ENCODE results near the gene CAMK1D. TPM values are rescaled to one million over a fixed set of nuclear protein-coding genes. Genes with fewer than 3 reads are reported as not detected.
A peak's percentile ranks its signal among the peaks of the same experiment; 100 is the strongest.

The CAMK1D gene
- total RNA-seq, 2 experiments from 2014 or later, result 28.8 to 35.3 TPM

DNA sequence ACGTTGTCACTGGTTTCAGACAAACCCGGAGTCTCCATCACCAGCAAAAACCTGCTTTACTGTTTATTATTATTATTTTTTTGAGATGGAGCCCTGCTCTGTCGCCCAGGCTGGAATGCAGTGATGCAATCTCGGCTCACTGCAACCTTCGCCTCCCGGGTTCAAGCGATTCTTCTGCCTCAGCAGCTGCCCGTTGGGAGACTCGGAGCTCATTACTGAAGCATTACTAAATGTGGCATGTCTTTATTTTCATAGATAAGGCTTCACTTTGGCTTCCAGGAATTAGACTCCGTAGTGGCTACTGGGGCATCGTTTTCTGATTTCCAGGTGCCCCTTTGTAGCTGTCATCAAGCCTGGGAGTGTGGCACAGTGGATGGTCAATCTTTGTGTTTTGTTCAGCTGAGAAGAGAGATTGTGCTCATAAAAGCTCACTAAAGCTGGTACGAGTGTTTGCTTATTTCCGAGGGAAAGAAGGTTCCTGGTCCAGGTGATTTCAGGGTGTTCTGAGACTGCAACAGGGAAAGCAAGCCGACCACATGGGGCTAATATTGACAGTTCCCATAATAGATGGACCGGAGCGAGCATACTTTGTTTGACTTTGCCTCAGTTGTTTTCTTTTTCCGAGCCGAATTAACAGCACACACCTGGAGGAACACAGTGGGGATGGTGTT lies 163.1 kb downstream of the CAMK1D start:
- no peaks in the 10 kb centered on the region for H3K36me3 ChIP-seq (ENCODE audit: insufficient read depth, low read length)
- no peak overlapping the region for H3K4me3 ChIP-seq (ENCODE audit: low read length)
- CTCF ChIA-PET, result no interaction called here
- no peaks in the 10 kb centered on the region for H3K27me3 ChIP-seq (ENCODE audit: control insufficient read depth in 1 of 2, insufficient read depth in 2 of 2, low read length in 2 of 2)
- H3K4me1 ChIP-seq (ENCODE audit: insufficient read depth, low read length), result peaks cover 23% of the 10 kb centered on the region
- Mint-ChIP-seq H3K27me3 (no peaks in the 10 kb centered on the region), H3K4me3 (no peak overlapping the region), H3K4me1 (ENCODE audit: low read depth) (peaks cover 66% of the 10 kb centered on the region), H3K36me3 (ENCODE audit: low read depth) (no peaks in the 10 kb centered on the region), H3K9me3 (no peaks in the 10 kb centered on the region), H3K27ac (no peak overlapping the region)
- POLR2A ChIA-PET, result no interaction called here
- H3K9me3 ChIP-seq (ENCODE audit: control insufficient read depth in 1 of 2, insufficient read depth in 1 of 2, low read length in 2 of 2), result no peaks in the 10 kb centered on the region
- H3K27ac ChIP-seq (ENCODE audit: low read depth in 1 of 2, low read length in 2 of 2), result no peak overlapping the region
- TF ChIP-seq, protein P1, sequence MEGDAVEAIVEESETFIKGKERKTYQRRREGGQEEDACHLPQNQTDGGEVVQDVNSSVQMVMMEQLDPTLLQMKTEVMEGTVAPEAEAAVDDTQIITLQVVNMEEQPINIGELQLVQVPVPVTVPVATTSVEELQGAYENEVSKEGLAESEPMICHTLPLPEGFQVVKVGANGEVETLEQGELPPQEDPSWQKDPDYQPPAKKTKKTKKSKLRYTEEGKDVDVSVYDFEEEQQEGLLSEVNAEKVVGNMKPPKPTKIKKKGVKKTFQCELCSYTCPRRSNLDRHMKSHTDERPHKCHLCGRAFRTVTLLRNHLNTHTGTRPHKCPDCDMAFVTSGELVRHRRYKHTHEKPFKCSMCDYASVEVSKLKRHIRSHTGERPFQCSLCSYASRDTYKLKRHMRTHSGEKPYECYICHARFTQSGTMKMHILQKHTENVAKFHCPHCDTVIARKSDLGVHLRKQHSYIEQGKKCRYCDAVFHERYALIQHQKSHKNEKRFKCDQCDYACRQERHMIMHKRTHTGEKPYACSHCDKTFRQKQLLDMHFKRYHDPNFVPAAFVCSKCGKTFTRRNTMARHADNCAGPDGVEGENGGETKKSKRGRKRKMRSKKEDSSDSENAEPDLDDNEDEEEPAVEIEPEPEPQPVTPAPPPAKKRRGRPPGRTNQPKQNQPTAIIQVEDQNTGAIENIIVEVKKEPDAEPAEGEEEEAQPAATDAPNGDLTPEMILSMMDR (IDR thresholded peaks at IDR 0.05), result no peak
- intact Hi-C loops (cut with DNase I, micrococcal nuclease), result no loop called here
- ATAC-seq (ENCODE audit: poor library complexity), result no peak
- no peak for DNase-seq

DNA sequence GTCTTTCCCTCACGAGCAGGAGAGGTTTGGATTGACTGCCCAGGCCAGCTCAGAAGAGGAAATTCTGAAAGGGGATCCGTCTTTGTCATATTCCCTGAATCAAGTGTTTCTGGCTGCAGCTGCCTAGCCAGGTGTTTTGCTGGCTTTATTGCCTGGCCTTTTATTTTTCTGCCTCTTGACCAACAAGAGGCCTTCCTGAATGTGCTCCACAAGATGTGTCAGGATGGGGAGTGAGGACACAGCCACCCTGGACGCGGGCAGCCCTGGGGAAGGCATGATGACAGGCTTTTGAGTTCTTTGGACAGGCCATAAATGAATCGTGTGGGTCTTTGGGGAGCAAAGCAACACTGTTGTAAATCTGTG lies 163.6 kb downstream of the CAMK1D start:
- no peak overlapping the region for H3K4me3 ChIP-seq (ENCODE audit: low read length)
- POLR2A ChIA-PET, result no interaction called here
- H3K27ac Mint-ChIP-seq, result no peak overlapping the region

DNA sequence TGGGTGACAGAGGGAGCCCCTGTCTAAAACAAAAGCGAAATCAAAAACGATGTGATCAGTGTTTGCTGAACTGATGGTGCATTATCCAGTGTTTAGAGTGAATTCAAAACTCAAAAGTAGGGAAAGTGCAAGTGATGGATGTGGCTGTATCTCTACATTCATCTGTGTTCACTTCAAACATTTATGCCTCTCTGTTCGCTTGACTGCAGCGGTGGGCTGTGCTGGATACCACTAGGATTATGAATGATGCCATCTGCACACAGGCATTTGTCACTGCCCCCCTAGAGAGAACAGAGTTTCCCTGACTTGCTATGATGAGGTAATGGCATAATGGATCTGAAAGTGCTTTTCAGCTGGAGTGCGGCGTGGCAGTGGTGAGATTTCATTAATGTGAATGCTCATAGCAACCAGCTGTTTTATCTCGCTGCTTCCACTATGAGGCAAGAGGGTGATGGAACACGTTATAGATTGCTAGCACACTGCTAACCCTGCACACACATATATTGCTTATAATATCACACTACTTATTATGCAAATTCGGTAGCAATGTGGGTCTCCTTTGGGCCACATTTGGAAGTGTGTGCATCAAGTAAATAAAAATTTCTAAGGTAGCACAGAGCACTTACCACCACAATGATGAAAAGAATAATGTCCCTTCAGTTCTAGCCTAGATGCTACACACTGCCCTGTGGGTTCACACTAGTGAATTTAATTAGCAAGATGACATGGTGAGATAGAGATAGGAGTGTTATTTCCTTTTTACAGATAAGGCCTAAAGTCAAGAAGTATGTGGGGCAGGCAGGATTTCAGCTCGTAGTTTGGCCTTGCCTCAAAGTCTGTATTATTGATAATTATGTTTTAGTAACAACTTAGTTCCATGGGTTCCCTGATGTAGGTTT lies 164.7 kb downstream of the CAMK1D start:
- peaks cover 12% of the 10 kb centered on the region for H3K4me1 ChIP-seq (ENCODE audit: insufficient read depth, low read length)
- H3K4me3 ChIP-seq (ENCODE audit: low read length), result no peak overlapping the region
- no peak overlapping the region for H3K27ac ChIP-seq (ENCODE audit: low read depth in 1 of 2, low read length in 2 of 2)
- no peaks in the 10 kb centered on the region for H3K9me3 Mint-ChIP-seq
- peaks cover 56% of the 10 kb centered on the region for H3K4me1 Mint-ChIP-seq (ENCODE audit: low read depth)
- H3K4me3 Mint-ChIP-seq, result no peak overlapping the region
- no peaks in the 10 kb centered on the region for H3K27me3 ChIP-seq (ENCODE audit: control insufficient read depth in 1 of 2, insufficient read depth in 2 of 2, low read length in 2 of 2)
- H3K36me3 Mint-ChIP-seq (ENCODE audit: low read depth), result no peaks in the 10 kb centered on the region
- TF ChIP-seq, protein P1 (IDR thresholded peaks at IDR 0.05), result no peak
- DNase-seq (peak in 1 of 14 experiments; percentile 21), ATAC-seq (ENCODE audit: poor library complexity) (no peak)
- ChIA-PET POLR2A (interaction anchor here (0.6 kb wide), 1 partner anchor 186 kb away, joined by 4 read pairs; no protein-coding TSS in a partner anchor), CTCF (interaction anchor here (1.0 to 1.3 kb wide), 2 partner anchors 25 to 249 kb away, joined by 3 read pairs; no protein-coding TSS in a partner anchor)
- no peaks in the 10 kb centered on the region for H3K9me3 ChIP-seq (ENCODE audit: control insufficient read depth in 1 of 2, insufficient read depth in 1 of 2, low read length in 2 of 2)
- no peaks in the 10 kb centered on the region for H3K27me3 Mint-ChIP-seq
- no peaks in the 10 kb centered on the region for H3K36me3 ChIP-seq (ENCODE audit: insufficient read depth, low read length)
- intact Hi-C loops (cut with DNase I, micrococcal nuclease), result no loop called here
- H3K27ac Mint-ChIP-seq, result peak overlapping the region; percentile 28

More for the DNA sequence above, 163.6 kb downstream of the CAMK1D start:
- Histone ChIP-seq H3K36me3 (ENCODE audit: insufficient read depth, low read length) (no peaks in the 10 kb centered on the region), H3K27ac (ENCODE audit: low read depth in 1 of 2, low read length in 2 of 2) (no peak overlapping the region), H3K4me1 (ENCODE audit: insufficient read depth, low read length) (peaks cover 18% of the 10 kb centered on the region), H3K9me3 (ENCODE audit: control insufficient read depth in 1 of 2, insufficient read depth in 1 of 2, low read length in 2 of 2) (no peaks in the 10 kb centered on the region), H3K27me3 (ENCODE audit: control insufficient read depth in 1 of 2, insufficient read depth in 2 of 2, low read length in 2 of 2) (no peaks in the 10 kb centered on the region)
- Mint-ChIP-seq H3K36me3 (ENCODE audit: low read depth) (no peaks in the 10 kb centered on the region), H3K4me3 (no peak overlapping the region), H3K27me3 (no peaks in the 10 kb centered on the region), H3K4me1 (ENCODE audit: low read depth) (peaks cover 66% of the 10 kb centered on the region), H3K9me3 (no peaks in the 10 kb centered on the region)
- no peak for DNase-seq
- ATAC-seq (ENCODE audit: poor library complexity), result no peak
- TF ChIP-seq, protein P1 (IDR thresholded peaks at IDR 0.05), result no peak
- CTCF ChIA-PET, result no interaction called here
- intact Hi-C loops (cut with DNase I, micrococcal nuclease), result no loop called here

Measured in CD4-positive, alpha-beta T cell (primary cell).